ENCODE measurements around the gene UTP18. TPM values are rescaled to one million over a fixed set of nuclear protein-coding genes. Genes with fewer than 3 reads are reported as not detected.

Gene UTP18
- total and polyA plus RNA-seq, 2 of the 13 experiments (the other 11 are each of a cell fraction or from before 2014, with no cell fraction given): 35.2 to 104 TPM

GRCh38 chr17:51231999-51232398 lies 28.3 kb upstream of the UTP18 start:
- BruUV-seq (replicated peaks): no TSS peak

More at GRCh38 chr17:51231999-51232398, 28.3 kb upstream of the UTP18 start:
- no peaks in the 10 kb centered on the region for H3K9me3 ChIP-seq (ENCODE audit: low read length)
- H3K9ac ChIP-seq (ENCODE audit: insufficient read depth, low read depth, low read length): no peak overlapping the region
- FAIRE-seq (no peak), DNase-seq (ENCODE audit: low spot score) (no peak), ATAC-seq (no peak)
- H3K36me3 ChIP-seq (replicated peaks in 1 of 2; ENCODE audit: control insufficient read depth in 1 of 2, insufficient read depth in 2 of 2, low read length in 2 of 2): peaks cover 5 to 10% of the 10 kb centered on the region in 2 experiments; a peak in 2 of 5 replicates
- in situ Hi-C loops (cut with HindIII; ENCODE audit: extremely low pct_ligation_motif_present, low pct_unique_long_range_greater_than_20kb) (no loop called here), intact Hi-C loops (cut with micrococcal nuclease; ENCODE audit: unreplicated experiment) (no loop called here)
- no peaks in the 10 kb centered on the region for H3K4me1 ChIP-seq (ENCODE audit: insufficient read depth, low read length)
- ChIA-PET POLR2A (no interaction called here), CTCF (ENCODE audit: low intra/inter-chr PET ratio, low total read pairs) (no interaction called here)
- H3K4me2 ChIP-seq (ENCODE audit: low read depth, low read length): no peak overlapping the region
- no peak overlapping the region for H3K27ac ChIP-seq (ENCODE audit: extremely low read length, insufficient read depth, low read length)
- H3K79me2 ChIP-seq (ENCODE audit: insufficient read depth, low read length): peaks cover 80% of the 10 kb centered on the region
- H3K27me3 ChIP-seq (ENCODE audit: control insufficient read depth in 1 of 2, insufficient read depth in 2 of 2, low read length in 2 of 2): no peaks in the 10 kb centered on the region
- no peak overlapping the region for H2AFZ ChIP-seq (ENCODE audit: low read length)
- H3K4me3 ChIP-seq (replicated peaks in 1 of 3; ENCODE audit: insufficient read depth in 1 of 3, low read depth in 2 of 3, low read length in 3 of 3): no peak overlapping the region
- TF ChIP-seq ZNF878 (CRISPR knock-in tag; IDR thresholded peaks at IDR 0.05) (no peak), PREB (CRISPR knock-in tag; IDR thresholded peaks at IDR 0.05) (no peak), YY1 (IDR thresholded peaks at IDR 0.05; ENCODE audit: insufficient read depth, insufficient replicate concordance, low read depth, low read length) (no peak), ATF5 (CRISPR knock-in tag; IDR thresholded peaks at IDR 0.05; ENCODE audit: low read depth) (no peak), ZNF724P (CRISPR knock-in tag; IDR thresholded peaks at IDR 0.05; ENCODE audit: borderline replicate concordance) (no peak), SMYD3 (CRISPR knock-in tag; IDR thresholded peaks at IDR 0.05) (no peak), NR2C2 (CRISPR knock-in tag; IDR thresholded peaks at IDR 0.05; ENCODE audit: borderline replicate concordance) (no peak), BORCS8-MEF2B (CRISPR knock-in tag; IDR thresholded peaks at IDR 0.05) (no peak), ZNF326 (CRISPR knock-in tag; IDR thresholded peaks at IDR 0.05; ENCODE audit: borderline replicate concordance) (no peak)
- TF ChIP-seq, protein P1, sequence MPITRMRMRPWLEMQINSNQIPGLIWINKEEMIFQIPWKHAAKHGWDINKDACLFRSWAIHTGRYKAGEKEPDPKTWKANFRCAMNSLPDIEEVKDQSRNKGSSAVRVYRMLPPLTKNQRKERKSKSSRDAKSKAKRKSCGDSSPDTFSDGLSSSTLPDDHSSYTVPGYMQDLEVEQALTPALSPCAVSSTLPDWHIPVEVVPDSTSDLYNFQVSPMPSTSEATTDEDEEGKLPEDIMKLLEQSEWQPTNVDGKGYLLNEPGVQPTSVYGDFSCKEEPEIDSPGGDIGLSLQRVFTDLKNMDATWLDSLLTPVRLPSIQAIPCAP (CRISPR knock-in tag; IDR thresholded peaks at IDR 0.05; ENCODE audit: low read depth): no peak
- TF ChIP-seq, protein P2, sequence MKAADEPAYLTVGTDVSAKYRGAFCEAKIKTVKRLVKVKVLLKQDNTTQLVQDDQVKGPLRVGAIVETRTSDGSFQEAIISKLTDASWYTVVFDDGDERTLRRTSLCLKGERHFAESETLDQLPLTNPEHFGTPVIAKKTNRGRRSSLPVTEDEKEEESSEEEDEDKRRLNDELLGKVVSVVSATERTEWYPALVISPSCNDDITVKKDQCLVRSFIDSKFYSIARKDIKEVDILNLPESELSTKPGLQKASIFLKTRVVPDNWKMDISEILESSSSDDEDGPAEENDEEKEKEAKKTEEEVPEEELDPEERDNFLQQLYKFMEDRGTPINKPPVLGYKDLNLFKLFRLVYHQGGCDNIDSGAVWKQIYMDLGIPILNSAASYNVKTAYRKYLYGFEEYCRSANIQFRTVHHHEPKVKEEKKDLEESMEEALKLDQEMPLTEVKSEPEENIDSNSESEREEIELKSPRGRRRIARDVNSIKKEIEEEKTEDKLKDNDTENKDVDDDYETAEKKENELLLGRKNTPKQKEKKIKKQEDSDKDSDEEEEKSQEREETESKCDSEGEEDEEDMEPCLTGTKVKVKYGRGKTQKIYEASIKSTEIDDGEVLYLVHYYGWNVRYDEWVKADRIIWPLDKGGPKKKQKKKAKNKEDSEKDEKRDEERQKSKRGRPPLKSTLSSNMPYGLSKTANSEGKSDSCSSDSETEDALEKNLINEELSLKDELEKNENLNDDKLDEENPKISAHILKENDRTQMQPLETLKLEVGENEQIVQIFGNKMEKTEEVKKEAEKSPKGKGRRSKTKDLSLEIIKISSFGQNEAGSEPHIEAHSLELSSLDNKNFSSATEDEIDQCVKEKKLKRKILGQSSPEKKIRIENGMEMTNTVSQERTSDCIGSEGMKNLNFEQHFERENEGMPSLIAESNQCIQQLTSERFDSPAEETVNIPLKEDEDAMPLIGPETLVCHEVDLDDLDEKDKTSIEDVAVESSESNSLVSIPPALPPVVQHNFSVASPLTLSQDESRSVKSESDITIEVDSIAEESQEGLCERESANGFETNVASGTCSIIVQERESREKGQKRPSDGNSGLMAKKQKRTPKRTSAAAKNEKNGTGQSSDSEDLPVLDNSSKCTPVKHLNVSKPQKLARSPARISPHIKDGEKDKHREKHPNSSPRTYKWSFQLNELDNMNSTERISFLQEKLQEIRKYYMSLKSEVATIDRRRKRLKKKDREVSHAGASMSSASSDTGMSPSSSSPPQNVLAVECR (CRISPR knock-in tag; IDR thresholded peaks at IDR 0.05; ENCODE audit: borderline replicate concordance): no peak
- WGBS (ENCODE audit: low lambda C conversion rate): 98% methylated on average over 4 of the region's 4 CpGs
- peaks cover 30% of the 10 kb centered on the region for H4K20me1 ChIP-seq (ENCODE audit: insufficient read depth, low read length)

All from HepG2 (cell line).